ENCODE data around the gene PLK1.
"Not testable (repeated sequence)": the region's sequence is repeated elsewhere in the genome, so short reads cannot be mapped to it uniquely, and the experiment has no call there.

PLK1 gene

DNA sequence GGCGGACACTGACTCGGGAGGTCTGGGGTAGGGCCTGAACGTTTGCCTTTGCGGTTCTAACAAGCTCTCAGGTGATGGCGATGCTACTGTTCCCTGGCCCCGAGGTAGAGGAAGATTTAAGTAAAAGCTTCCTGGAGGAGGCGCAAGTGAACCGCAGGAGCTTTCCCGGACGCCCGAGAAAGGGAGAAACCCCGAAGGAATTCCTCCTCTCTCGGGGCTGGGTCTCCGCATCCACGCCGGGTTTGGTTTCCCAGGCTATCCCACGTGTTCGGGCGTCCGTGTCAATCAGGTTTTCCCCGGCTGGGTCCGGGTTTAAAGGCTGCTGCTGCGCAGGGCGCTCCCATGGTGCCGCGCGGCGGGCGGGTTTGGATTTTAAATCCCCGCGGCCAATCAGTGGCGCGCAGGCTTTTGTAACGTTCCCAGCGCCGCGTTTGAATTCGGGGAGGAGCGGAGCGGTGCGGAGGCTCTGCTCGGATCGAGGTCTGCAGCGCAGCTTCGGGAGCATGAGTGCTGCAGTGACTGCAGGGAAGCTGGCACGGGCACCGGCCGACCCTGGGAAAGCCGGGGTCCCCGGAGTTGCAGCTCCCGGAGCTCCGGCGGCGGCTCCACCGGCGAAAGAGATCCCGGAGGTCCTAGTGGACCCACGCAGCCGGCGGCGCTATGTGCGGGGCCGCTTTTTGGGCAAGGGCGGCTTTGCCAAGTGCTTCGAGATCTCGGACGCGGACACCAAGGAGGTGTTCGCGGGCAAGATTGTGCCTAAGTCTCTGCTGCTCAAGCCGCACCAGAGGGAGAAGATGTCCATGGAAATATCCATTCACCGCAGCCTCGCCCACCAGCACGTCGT lies at the start of gene PLK1:
Gene PLK1, plus strand, starts transcription at position 460 of the 844 bp plus-strand sequence. Its CDS starts 44 bp downstream, at position 504.
- peak; percentile 62 for DNase-seq (ENCODE audit: low spot score)

DNA sequence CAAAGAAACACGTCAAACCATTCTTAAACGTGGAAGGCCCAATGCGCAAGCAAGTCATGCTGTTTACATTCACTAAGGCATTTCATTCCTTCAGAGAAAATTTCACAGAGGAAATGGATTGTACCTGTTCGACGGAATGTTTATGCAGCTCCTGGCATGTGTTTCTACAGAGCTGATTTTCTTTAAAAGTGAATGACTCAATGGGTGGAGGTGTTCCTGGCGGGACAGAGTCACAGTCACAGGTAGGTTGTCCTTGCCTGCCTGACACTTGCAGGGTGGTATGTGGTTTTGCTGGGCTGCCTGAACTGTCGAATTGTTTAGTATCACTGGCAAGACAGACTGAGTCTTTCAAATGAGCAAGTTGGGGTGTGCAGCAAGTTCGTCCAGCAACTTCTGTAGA lies 49.2 kb upstream of the PLK1 start:
- DNase-seq (ENCODE audit: low spot score): no peak

DNA sequence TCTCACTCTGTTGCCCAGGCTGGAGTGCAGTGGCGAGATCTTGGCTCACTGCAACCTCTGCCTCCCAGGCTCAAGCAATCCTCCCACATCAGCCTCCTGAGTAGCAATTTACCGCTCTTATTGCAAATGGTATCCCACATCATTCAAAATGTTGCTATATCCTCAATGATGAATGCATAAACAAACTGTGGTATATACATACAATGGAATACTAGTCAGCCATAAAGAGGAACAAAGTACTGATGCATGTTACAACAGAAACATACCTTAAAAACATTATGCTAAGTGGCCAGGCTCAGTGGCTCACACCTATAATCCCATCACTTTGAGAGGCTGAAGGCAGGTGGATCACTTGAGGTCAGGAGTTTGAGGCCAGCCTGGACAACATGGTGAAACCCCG lies 46.8 kb upstream of the PLK1 start:
- DNase-seq (ENCODE audit: low spot score): not testable (repeated sequence)

DNA sequence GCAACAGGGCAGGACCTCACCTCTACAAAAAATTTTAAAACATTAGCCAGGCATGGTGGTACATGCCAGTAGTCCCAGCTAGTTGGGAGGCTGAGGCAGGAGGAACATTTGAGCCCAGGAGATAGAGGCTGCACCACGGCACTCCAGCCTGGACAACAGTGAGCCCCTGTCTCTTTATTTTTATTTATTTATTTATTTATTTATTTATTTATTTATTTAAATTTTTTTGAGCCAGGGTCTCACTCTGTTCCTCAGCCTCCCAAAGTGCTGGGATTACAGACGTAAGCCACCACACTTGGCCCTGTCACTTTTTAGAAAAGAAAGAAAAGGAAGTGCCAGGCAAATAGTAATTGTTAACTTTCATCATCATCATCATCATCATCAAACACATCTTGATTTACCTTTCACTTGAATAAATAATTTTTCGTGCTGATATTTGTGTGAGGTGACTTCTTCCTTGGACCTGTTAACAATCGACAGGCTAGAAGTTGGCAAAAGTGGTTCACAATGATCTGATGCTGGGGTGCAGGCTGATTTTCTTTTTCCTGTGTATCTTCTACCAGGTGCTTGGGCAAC lies 44.1 kb upstream of the PLK1 start:
- DNase-seq (ENCODE audit: low spot score): no peak

DNA sequence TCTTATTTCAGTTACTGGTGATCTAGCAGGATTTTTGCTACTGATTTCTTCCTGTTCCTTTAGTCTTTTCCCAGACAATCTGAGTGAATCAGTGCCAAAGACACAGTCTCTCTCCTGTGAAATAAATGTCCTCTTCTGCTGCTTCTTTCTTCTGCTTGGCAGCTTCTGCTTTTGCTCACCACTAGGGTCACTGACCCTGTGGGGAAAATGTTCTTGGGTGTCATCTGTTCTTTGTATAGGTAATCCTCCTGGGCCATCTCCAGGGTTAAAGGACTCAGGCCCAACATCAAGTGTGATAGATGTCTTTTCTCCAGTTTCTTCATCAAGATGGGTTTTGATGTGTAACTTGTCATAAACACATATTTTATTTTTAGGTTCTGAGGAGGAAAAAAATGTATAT lies 42.7 kb upstream of the PLK1 start:
- no peak for DNase-seq (ENCODE audit: low spot score)

DNA sequence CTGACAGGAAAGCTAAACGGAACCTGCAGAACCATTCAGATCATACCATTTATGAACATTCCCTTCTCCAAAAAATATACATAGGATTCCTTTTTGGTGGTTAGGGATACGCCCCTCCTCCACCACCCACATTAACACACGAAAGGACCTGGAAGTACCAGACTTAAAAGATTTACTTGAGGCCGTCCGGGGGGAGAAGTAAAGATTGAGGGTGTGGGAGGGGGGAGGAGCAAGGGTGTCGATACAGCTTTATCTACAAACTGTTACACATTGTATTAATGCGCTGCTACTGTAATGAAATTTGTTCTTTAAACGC lies 38.1 kb upstream of the PLK1 start:
- DNase-seq (ENCODE audit: low spot score): peak; percentile 4

DNA sequence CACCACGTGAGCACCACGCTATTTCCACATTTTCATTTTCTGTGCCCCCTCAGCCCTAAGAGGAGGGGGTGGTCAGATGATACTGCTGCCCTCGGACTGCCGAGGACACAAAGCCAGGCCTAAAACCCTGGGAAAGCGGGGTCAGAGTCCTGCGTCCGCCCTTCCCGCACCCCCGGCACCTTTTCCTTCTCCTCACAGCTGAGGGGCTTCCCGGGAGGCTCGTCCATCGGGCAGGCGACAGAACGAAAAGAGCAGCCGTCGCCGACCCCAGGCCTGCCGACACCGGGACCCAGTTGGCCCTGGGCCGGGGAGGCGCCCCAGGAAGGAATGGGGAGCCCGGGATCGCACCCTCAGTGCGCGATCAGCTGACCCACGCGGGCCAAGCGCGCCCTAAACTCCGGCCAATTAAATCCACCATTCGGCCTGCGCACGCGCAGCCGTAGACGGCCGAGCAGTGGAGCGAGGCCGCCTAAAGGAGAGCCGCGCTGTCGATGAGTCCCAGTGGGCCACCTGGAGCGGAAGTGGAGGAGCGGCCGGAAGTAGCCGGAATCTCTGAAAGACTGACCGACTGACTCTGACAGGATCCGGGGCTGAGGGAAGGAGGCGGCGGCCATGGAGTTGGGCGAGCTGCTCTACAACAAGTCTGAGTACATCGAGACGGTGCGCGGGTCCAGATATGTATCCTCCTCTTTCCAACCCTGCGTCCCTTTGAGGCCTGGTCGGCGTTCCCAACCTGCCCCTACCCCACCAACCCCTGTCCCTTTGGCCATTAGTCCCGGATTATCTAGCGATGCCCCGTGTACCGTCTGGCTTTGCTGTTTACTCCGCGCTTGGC lies 37.5 kb upstream of the PLK1 start, which contains the start of the genes DCTN5 and PALB2:
Gene DCTN5, plus strand, starts transcription at position 536 of the 835 bp plus-strand sequence. Its CDS starts 77 bp downstream, at position 613.
Gene PALB2, minus strand, starts transcription at position 380 of the 835 bp plus-strand sequence. Its CDS starts 153 bp downstream, at position 227.
- DNase-seq (ENCODE audit: low spot score): peak; percentile 94

DNA sequence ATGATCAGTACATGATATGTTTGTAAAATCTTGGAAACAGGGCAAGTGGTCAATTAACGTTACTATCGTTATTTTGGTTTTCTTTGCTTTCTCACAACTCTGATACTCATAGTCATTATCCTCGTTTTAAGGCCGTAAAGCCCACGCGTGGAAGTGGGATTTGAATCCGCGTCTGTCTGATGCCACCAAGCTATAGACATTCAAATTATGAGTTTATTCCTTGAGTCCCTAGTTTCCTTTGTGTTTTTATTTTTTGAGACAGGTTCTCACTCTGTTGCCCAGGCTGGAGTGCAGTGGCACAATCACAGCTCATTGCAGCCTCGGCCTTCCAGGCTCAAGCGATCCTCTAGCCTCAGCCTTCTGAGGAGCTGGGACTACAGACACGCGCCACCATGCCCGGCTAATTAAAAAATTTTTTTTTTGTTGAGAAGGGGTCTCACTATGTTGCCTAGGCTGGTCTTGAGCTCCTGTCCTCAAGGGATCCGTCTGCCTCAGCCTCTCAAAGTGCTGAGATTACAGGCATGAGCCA lies 36.4 kb upstream of the PLK1 start:
- DNase-seq (ENCODE audit: low spot score): no peak

DNA sequence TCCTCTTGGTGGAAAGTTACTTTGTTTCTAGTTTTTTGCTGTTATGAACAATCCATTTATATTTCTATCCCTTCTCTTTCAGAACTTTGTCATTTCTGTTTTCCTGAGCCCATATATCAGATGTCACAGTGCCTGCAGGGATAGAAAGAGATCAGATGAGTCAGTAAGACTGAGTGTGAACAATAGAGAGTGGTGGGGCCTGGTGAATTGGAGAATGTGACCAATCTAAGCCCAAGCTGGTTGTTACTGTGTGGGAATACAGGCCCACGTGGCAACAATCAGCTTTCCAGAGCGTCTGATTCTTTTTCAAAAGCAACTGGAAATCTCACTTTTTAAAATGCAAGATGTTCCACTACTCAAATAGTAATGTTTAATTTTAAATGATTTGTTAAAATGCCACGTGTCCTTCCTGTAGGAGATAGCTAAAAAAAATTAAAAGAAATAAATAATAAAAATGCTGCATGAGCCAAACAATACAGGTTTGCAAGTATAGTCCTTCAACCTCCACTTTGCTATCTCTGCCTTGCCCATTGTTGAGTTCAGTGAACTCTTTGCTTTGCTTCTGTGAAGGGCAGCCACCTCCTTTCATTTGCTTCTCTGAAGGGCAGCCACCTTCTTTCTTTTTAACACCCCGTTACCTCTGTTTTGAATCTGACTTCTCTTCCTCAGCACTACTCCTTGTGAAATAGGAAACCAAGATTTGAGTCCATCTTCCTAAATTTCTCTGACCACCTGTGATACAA lies 27.8 kb upstream of the PLK1 start:
- DNase-seq (ENCODE audit: low spot score): no peak

DNA sequence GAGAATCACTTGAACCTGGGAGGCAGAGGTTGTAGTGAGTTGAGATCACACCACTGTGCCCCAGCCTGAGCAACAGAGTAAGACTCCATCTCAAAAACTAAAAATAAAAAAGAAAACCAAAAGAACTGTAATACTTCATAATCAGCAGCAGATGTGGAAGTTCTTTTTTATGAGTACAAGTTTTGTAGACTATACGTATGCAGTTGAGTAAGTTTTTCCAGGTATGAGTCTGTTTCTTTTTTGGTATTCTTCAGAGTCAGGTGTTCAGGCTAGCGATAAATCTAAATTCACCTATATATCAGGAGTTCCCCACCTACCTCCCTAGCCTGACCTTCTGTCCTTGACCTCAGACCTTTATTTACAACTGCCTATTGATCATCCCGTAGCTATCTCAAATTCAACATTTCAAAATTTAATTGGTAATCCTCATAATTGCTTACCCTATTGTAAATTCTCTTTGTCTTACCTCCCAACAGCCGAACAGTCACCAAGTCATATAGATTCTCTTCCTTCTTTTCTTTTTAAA lies 26.7 kb upstream of the PLK1 start:
- DNase-seq (ENCODE audit: low spot score): no peak

DNA sequence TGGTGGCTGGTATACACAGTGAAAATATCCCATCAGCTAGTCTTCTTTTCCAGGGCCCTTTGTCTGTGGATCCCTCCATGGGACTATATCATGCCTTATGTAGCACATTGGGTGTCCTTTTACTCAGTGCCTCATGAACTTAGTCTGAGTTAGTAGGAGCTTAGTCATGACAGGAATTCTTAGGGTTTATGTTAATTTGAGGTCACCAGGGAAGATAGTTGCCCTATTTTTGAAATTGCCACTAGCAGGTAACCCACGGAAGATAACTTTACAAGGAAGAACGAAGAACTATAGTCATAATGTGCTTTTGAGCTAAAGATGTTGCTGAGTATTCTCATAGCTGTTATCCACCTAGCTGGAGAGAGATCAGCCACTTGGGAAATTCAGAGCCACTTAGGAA lies 14.8 kb upstream of the PLK1 start:
- DNase-seq (ENCODE audit: low spot score): no peak

DNA sequence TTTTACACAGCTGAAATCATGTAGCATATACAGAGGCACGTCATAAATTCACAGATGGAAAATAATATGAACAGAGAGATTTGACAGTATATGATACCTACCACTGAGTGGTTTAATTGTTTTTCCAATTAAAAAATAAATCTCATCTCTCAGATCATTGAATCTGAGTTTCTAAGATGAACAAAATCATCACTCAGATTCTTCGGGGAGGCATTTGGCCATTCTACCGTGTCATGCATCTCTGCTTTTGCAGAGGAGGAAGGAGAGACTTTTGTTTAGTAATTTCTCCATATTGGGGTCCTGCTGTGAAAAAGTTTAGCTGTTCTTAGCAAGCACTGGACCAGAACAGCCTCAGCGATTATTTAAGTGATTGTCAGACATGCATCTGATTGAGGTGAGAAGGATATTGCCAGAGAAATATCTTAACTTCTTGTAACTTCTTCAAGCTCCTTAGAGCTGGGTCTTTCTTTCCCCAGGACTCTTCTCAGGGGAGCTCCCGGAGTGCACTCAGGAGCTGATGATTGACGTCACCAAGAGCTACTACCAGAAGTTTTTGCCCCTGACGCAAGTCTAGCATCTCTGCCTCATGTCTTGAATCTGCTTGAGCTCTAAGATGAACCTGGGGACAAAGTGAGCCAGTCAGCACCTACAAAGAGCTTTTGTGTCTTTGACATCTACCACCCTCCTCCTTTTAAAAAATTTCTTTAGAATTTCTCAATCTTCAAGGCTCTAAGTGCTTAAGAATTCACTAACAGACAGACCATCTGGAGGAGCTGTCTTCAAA lies 11.9 kb upstream of the PLK1 start:
- DNase-seq (ENCODE audit: low spot score): no peak

DNA sequence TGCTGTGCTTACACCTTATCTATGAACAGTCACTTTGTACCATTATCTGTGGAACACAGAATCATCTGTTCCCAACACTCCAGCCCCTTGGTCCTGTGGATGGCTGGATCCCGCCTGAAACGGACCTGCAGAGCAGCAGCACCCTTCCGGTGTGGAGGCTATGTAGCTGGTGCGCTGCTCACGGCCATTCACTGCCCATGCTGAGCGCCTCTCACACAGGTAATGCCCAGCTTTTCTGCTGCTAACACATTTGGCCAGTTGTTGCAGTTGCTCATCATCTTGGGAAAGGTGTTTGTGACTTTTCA lies 11.4 kb upstream of the PLK1 start:
- no peak for DNase-seq (ENCODE audit: low spot score)

DNA sequence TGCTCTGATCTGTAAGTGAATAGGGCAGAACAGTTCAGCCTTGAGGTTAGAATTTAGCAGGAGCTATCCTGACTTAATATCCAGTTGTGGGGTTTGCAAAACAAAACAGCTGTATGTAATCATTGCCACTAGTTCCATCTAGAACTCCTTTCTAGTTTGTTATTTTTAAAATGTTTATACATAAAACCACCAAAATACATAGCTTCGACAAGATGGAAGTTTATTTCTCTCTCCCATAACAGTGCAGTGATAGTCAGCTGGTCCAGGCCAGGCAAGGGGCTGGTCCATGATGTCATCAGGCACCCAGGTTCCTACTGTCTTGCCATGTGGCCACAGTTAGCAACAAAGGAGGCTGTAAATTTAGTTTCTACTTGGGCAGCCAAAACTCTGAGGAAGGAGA lies 10.5 kb upstream of the PLK1 start:
- DNase-seq (ENCODE audit: low spot score): no peak

DNA sequence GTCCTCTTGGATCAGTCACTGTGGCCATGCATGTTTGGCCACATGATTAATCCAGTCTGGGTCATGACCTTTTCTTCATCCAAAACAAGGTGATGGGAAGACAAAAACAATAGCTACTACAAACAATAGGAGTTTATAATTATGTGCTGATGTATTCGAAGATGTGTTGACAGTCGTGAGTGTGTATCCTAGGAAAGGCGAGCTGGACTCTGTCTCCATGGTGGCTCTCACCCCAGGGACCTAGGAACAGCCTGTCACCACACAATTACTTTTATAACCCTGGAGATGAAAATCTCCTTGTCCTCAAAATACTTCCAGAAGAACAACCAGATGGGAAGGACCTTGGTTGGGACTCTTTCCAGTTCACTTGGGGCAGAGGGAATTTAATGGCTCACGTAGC lies 9.8 kb upstream of the PLK1 start:
- DNase-seq (ENCODE audit: low spot score): no peak

DNA sequence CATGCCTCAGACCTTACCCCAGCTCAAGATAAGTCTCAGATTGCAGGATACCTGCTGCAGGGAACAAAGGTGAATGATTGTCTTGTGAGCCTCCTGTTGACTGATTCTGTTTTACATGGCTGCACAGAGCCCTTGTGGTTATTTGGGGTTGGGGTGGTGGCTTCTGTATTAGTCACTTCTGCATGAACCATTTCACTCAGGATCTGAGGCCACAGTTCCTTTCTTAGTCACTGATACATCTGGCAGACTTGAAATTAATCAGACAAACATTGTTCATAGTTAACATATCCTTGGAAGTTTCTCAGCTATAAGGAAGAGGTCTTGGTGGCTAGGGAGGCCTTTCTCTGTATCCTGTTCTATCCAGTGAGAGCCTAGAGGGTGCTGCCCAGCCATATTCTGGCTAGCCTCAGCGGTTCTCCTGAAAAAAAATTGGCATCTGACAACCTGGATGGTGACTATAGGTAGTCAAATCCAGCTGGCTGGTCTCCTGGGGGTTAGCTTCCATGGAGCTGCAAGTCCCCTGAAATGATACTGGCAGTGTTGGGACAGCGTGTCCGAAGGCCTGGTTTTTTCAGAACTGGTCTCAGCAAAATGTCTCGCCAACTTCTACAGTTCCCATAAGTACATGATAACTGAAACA lies 8.4 kb upstream of the PLK1 start:
- no peak for DNase-seq (ENCODE audit: low spot score)

DNA sequence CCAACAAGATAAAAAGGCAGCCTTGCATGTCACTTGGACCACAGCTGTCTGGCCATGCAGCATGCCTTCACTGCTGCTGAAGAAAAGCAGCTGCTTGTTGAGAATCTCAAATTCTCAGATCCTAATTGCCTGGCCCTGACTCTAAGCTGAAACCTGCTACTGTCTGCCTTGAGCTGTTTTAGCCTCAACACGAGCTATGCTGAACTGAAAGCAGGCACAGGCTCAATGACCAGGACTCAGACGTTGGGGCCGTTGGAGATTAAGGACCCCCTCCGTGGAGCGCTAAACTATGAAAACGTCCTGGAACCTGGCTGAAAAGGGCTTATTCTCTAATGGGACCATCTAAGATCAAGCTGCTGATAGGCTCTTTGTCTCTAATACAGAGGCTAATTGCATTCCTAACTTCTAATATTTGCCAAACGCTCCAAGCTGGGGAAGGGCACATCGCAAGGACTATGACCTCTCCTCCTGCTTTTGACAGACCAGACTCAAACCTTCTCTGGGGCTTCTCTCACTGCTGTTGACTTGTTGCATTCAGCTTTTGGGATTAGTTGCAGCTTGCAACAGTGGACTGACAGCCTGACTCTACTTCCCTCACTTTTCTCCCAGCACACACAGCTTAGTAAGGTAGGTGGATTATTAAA lies 4.6 kb upstream of the PLK1 start:
- DNase-seq (ENCODE audit: low spot score): no peak

DNA sequence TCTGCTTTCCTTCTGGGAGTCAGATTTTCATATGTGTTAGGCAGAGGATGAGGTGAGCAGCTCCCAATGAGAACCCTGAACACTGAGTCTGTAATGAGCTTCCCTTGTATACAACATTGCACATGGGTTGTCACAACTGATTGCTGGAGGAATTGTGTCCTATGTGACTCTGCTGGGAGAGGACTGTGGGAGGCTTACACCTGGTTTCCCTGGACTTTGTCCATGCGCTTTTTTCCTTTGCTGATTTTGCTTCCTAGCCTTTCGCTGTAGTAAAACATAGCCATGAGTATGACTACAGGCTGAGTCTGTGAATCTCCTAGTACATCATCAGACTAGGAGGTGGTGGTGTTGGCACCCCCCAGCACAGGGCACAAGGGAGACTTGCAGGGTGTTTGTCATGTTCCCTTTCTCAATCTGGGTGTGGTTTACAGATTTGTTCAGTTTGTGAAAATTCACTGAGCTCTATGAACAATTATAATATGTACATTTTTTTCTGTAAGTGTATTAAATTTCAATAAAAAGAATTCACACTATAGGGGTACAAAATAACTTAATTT lies 1.7 kb upstream of the PLK1 start:
- DNase-seq (ENCODE audit: low spot score): no peak

DNA sequence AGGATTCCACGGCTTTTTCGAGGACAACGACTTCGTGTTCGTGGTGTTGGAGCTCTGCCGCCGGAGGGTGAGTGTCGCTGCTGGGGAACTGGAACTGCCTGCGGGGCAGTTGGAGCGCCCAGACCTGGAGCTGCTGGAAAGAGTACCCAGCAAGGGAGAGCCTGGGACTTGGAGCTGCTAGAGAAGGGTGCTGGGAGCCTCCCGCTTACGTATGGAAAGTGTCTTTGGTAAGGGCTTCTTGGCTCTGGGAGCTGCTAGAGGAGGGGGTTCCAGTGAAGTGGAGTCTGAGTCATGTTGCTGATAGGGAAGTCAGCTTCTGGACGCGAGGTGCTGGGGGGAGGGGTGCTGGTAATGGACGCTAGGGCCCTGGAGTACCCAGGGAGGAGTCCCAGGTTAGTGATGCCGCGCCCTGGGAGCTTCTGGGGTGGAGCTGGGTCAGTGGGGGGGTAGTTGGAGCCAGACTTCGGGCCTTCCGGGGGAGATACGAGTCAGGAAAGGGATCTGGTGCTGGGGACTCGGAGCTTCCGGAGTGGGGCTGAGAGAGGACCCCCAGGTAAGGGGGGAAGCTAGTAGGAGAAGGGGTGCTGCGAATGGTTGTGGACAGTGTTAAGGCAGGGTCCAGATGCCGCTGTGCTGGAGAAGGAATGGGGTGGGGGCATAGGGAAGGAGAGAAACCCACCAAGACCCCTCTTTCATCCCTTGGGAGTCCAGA lies 741 bp downstream of the PLK1 start:
- DNase-seq (ENCODE audit: low spot score): no peak

All from putamen (tissue), 1 donor.